SJCRH30 (cell line): Measurements from ENCODE around the gene KANSL1. TPM values are rescaled to one million over a fixed set of nuclear protein-coding genes. Genes with fewer than 3 reads are reported as not detected.
"Not testable (repeated sequence)": the region's sequence is repeated elsewhere in the genome, so short reads cannot be mapped to it uniquely, and the experiment has no call there.

Source experiments
- DNase-seq, 2 experiments: peaks; one replicate each; pipeline ENCODE4 v3.0.0-alpha.2; 2015 to 2020
- H3K27ac ChIP-seq: fragments of 250-450 bp; sonication (Bioruptor Pico); 2 replicates; pipeline ENCODE4 v1.5.1; 2020; ENCODE audit warnings: mild to moderate bottlenecking, moderate library complexity
- H3K27me3 ChIP-seq: fragments of 250-450 bp; sonication (Bioruptor Pico); 2 replicates; pipeline ENCODE4 v1.5.1; 2020; ENCODE audit warnings: mild to moderate bottlenecking, moderate library complexity
- H3K36me3 ChIP-seq: fragments of 250-450 bp; sonication (Bioruptor Pico); 2 replicates; pipeline ENCODE4 v1.5.1; 2020; ENCODE audit warnings: mild to moderate bottlenecking, moderate library complexity
- H3K4me1 ChIP-seq: fragments of 250-450 bp; sonication (Bioruptor Pico); 2 replicates; pipeline ENCODE4 v1.5.1; 2020; ENCODE audit warnings: mild to moderate bottlenecking, moderate library complexity
- H3K4me3 ChIP-seq: fragments of 250-450 bp; sonication (Bioruptor Pico); 2 replicates; pipeline ENCODE4 v1.5.1; 2020; ENCODE audit warnings: mild to moderate bottlenecking, moderate library complexity
- H3K9me3 ChIP-seq: fragments of 250-450 bp; sonication (Bioruptor Pico); replicated peaks from 2 replicates; pipeline ENCODE4 v1.5.1; 2020; ENCODE audit warnings: mild to moderate bottlenecking, moderate library complexity
- total RNA-seq: library from RNA; depleted of rRNA; stranded (reverse); fragments of >200 nt; shearing (Covaris generic); gene quantifications from 2 replicates; pipeline ENCODE4 v1.2.3, GENCODE V29; 2014; rRNA removed

KANSL1 gene
- 73.3 and 79.0 TPM in 2 replicates for total RNA-seq

GRCh38 chr17:46193151-46193625, at the start of gene KANSL1:
Gene KANSL1 (minus strand): TSS chr17:46193429. CDS start chr17:46172143, 21,286 bp downstream.
- Histone ChIP-seq H3K27ac (peak within 1 kb of the TSS; percentile 78), H3K9me3 (0 out of 2 replicates have a peak, but pooled peaks cover 4% of the 10 kb centered on the region), H3K4me1 (peaks cover 16% of the 10 kb centered on the region), H3K36me3 (no peaks in the 10 kb centered on the region), H3K4me3 (peak within 1 kb of the TSS; percentile 96), H3K27me3 (no peaks in the 10 kb centered on the region)
- DNase-seq = peak; percentile 96

- H3K36me3 ChIP-seq, H3K4me1 ChIP-seq, H3K27ac ChIP-seq, DNase-seq, H3K9me3 ChIP-seq, H3K27me3 ChIP-seq, H3K4me3 ChIP-seq: not testable (repeated sequence)
Measured at GRCh38 chr17:46231359-46231758, 38.1 kb upstream of the KANSL1 start.

GRCh38 chr17:46225274-46225794, 32.1 kb upstream of the KANSL1 start:
- H3K9me3 ChIP-seq, H3K4me1 ChIP-seq, H3K36me3 ChIP-seq, H3K27ac ChIP-seq, H3K27me3 ChIP-seq: not testable (repeated sequence)
- H3K4me3 ChIP-seq = peak overlapping the region; percentile 66
- peak; percentile 98 to 99 for DNase-seq

GRCh38 chr17:46224864-46225263, 31.6 kb upstream of the KANSL1 start:
- peak overlapping the region; percentile 66 for H3K4me3 ChIP-seq
- H3K9me3 ChIP-seq, H3K4me1 ChIP-seq, H3K27me3 ChIP-seq, H3K36me3 ChIP-seq, H3K27ac ChIP-seq: not testable (repeated sequence)
- DNase-seq = peak in 1 of 2 experiments; percentile 30

GRCh38 chr17:46223041-46223440, 29.8 kb upstream of the KANSL1 start:
- H3K4me3 ChIP-seq, DNase-seq, H3K36me3 ChIP-seq, H3K9me3 ChIP-seq, H3K4me1 ChIP-seq, H3K27me3 ChIP-seq, H3K27ac ChIP-seq: not testable (repeated sequence)

- no peak for DNase-seq
- Histone ChIP-seq H3K4me3 (no peak overlapping the region), H3K36me3 (peaks cover 27% of the 10 kb centered on the region), H3K9me3 (no peaks in the 10 kb centered on the region), H3K27me3 (no peaks in the 10 kb centered on the region), H3K4me1 (no peaks in the 10 kb centered on the region), H3K27ac (no peak overlapping the region)
Measured at GRCh38 chr17:46216682-46217081, 23.5 kb upstream of the KANSL1 start.

GRCh38 chr17:46212634-46213435, 19.6 kb upstream of the KANSL1 start:
- Histone ChIP-seq H3K27ac (no peak overlapping the region), H3K36me3 (peaks cover 23% of the 10 kb centered on the region), H3K4me1 (no peaks in the 10 kb centered on the region), H3K9me3 (no peaks in the 10 kb centered on the region), H3K27me3 (no peaks in the 10 kb centered on the region), H3K4me3 (no peak overlapping the region)
- peak; percentile 59 to 86 for DNase-seq

GRCh38 chr17:46208997-46209396, 15.8 kb upstream of the KANSL1 start:
- Histone ChIP-seq H3K36me3 (peaks cover 19% of the 10 kb centered on the region), H3K27ac (no peak overlapping the region), H3K9me3 (peaks cover 5% of the 10 kb centered on the region; the same call in 1 of the 2 replicates), H3K27me3 (no peaks in the 10 kb centered on the region), H3K4me1 (no peaks in the 10 kb centered on the region), H3K4me3 (no peak overlapping the region)
- no peak for DNase-seq

GRCh38 chr17:46205975-46206374, 12.7 kb upstream of the KANSL1 start:
- peaks cover 7% of the 10 kb centered on the region for H3K36me3 ChIP-seq
- H3K27ac ChIP-seq = no peak overlapping the region
- H3K9me3 ChIP-seq = peaks cover 5% of the 10 kb centered on the region; the same call in 1 of the 2 replicates
- H3K4me3 ChIP-seq = no peak overlapping the region
- no peaks in the 10 kb centered on the region for H3K27me3 ChIP-seq
- no peaks in the 10 kb centered on the region for H3K4me1 ChIP-seq
- DNase-seq = no peak

GRCh38 chr17:46202424-46202823, 9.2 kb upstream of the KANSL1 start:
- Histone ChIP-seq H3K27ac (no peak overlapping the region), H3K36me3 (peaks cover 5% of the 10 kb centered on the region), H3K27me3 (no peaks in the 10 kb centered on the region), H3K9me3 (peaks cover 10% of the 10 kb centered on the region; the same call in 1 of the 2 replicates), H3K4me1 (peaks cover 6% of the 10 kb centered on the region; the same call in 1 of the 2 replicates), H3K4me3 (no peak overlapping the region)
- no peak for DNase-seq

GRCh38 chr17:46201491-46201890, 8.3 kb upstream of the KANSL1 start:
- peaks cover 6% of the 10 kb centered on the region; the same call in 1 of the 2 replicates for H3K4me1 ChIP-seq
- H3K27me3 ChIP-seq = no peaks in the 10 kb centered on the region
- peaks cover 3% of the 10 kb centered on the region for H3K36me3 ChIP-seq
- peaks cover 10% of the 10 kb centered on the region; the same call in 1 of the 2 replicates for H3K9me3 ChIP-seq
- DNase-seq = no peak
- no peak overlapping the region for H3K4me3 ChIP-seq
- H3K27ac ChIP-seq = no peak overlapping the region

- Histone ChIP-seq H3K9me3 (0 out of 2 replicates have a peak, but pooled peaks cover 4% of the 10 kb centered on the region), H3K4me3 (no peak overlapping the region), H3K27ac (no peak overlapping the region), H3K36me3 (no peaks in the 10 kb centered on the region; the same call in 1 of the 2 replicates), H3K27me3 (no peaks in the 10 kb centered on the region), H3K4me1 (peaks cover 6% of the 10 kb centered on the region; the same call in 1 of the 2 replicates)
- no peak for DNase-seq
Measured at GRCh38 chr17:46200197-46200596, 7.0 kb upstream of the KANSL1 start.

- no peaks in the 10 kb centered on the region for H3K27me3 ChIP-seq
- no peak overlapping the region for H3K27ac ChIP-seq
- 0 out of 2 replicates have a peak, but pooled peaks cover 4% of the 10 kb centered on the region for H3K9me3 ChIP-seq
- peaks cover 11% of the 10 kb centered on the region; the same call in 1 of the 2 replicates for H3K4me1 ChIP-seq
- DNase-seq = no peak
- H3K4me3 ChIP-seq = no peak overlapping the region
- H3K36me3 ChIP-seq = no peaks in the 10 kb centered on the region; the same call in 1 of the 2 replicates
Measured at GRCh38 chr17:46199379-46199778, 6.2 kb upstream of the KANSL1 start.

GRCh38 chr17:46198233-46198632, 5.0 kb upstream of the KANSL1 start:
- Histone ChIP-seq H3K4me1 (peaks cover 12% of the 10 kb centered on the region; the same call in 1 of the 2 replicates), H3K27me3 (no peaks in the 10 kb centered on the region), H3K9me3 (0 out of 2 replicates have a peak, but pooled peaks cover 4% of the 10 kb centered on the region), H3K27ac (no peak overlapping the region), H3K4me3 (no peak overlapping the region), H3K36me3 (no peaks in the 10 kb centered on the region; the same call in 1 of the 2 replicates)
- DNase-seq = no peak

GRCh38 chr17:46197530-46197929, 4.3 kb upstream of the KANSL1 start:
- no peak for DNase-seq
- Histone ChIP-seq H3K9me3 (0 out of 2 replicates have a peak, but pooled peaks cover 4% of the 10 kb centered on the region), H3K4me3 (no peak overlapping the region), H3K27me3 (no peaks in the 10 kb centered on the region), H3K27ac (no peak overlapping the region), H3K36me3 (no peaks in the 10 kb centered on the region; the same call in 1 of the 2 replicates), H3K4me1 (peaks cover 12% of the 10 kb centered on the region; the same call in 1 of the 2 replicates)
